ENCODE data around the gene FAM43A. TPM values are rescaled to one million over a fixed set of nuclear protein-coding genes. Genes with fewer than 3 reads are reported as not detected.

FAM43A gene
- total RNA-seq, 1 experiment from 2014 or later: 2.9 TPM

DNA sequence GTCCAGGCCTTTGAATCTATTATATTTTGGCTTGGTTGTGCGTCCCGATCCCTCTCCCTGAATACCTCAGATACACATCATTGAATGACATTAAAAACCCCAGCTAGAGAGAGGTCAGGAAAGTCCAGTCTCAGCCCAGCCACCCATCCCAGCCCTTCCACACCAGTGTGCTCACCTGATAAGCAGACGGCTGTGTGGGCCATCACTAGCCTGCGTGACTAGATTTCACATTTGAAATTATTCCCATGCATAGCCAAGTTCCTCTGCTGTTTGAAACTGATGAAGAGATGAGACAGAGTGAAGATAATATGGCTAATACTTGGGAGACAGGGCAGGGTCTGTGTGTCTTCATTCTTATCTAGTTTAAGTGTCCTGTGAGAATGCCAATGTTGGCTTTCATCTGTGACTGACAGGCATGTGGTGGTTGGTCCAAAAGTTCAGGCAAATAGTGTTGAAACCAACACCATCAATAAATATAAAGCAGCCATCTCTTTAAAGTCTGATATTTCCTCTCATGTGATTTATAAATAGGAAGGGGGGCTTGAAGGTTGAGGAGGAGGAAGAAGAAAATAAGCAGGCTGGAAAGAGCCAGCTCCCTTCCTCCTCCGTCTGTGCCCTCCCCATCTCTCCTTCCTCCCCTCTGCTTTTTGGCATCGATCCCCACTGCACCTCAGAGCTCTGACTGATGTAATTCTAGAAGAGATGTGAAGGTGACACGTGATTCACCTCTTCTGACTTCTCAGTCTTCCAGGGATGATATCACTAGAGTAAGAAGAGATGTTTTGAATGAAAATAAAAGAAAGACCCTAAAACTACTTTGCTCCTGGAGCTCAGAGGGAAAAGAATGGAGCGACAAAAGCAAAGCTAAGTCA, 5.1 kb downstream of the FAM43A start:
- in situ Hi-C loops (cut with HindIII; ENCODE audit: low pct_unique_long_range_greater_than_20kb, low sequenced_read_pairs): no loop called here
- DNase-seq (ENCODE audit: low read depth): peak; percentile 41

GRCh38 chr3:194691481-194692283, 6.0 kb downstream of the FAM43A start:
- DNase-seq (ENCODE audit: low read depth): peak; percentile 58
- in situ Hi-C loops (cut with HindIII; ENCODE audit: low pct_unique_long_range_greater_than_20kb, low sequenced_read_pairs): no loop called here

GRCh38 chr3:194696702-194697101, 11.0 kb downstream of the FAM43A start:
- in situ Hi-C loops (cut with HindIII; ENCODE audit: low pct_unique_long_range_greater_than_20kb, low sequenced_read_pairs): no loop called here
- DNase-seq (ENCODE audit: low read depth): no peak

- no peak for DNase-seq (ENCODE audit: low read depth)
- in situ Hi-C loops (cut with HindIII; ENCODE audit: low pct_unique_long_range_greater_than_20kb, low sequenced_read_pairs): no loop called here
These were observed 16.9 kb downstream of the FAM43A start for GRCh38 chr3:194702545-194702944.

DNA sequence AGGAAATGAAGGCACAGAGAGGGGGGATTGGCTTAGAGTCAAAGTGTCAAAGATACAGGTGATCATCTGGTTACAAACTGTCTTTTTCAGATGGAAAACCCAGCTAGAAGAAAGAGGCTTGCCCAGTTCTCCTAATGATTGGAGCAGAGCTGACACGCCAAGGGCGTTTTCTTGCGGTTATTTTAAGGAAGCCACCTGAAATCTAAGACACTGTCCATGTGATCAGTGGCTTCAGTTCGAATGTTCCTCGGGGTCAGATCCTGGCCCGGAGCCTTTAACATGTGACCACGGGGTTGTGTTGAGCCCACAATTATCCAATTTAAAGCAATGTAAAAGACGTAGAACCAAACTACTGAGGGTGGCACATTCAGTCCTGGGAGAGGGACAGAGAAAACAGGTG, 19.5 kb downstream of the FAM43A start:
- in situ Hi-C loops (cut with HindIII; ENCODE audit: low pct_unique_long_range_greater_than_20kb, low sequenced_read_pairs): no loop called here
- no peak for DNase-seq (ENCODE audit: low read depth)

GRCh38 chr3:194705761-194706160, 20.1 kb downstream of the FAM43A start:
- no peak for DNase-seq (ENCODE audit: low read depth)
- in situ Hi-C loops (cut with HindIII; ENCODE audit: low pct_unique_long_range_greater_than_20kb, low sequenced_read_pairs): no loop called here

GRCh38 chr3:194707147-194707540, 21.5 kb downstream of the FAM43A start:
- in situ Hi-C loops (cut with HindIII; ENCODE audit: low pct_unique_long_range_greater_than_20kb, low sequenced_read_pairs): no loop called here
- DNase-seq (ENCODE audit: low read depth): no peak

GRCh38 chr3:194711286-194711685, 25.6 kb downstream of the FAM43A start:
- in situ Hi-C loops (cut with HindIII; ENCODE audit: low pct_unique_long_range_greater_than_20kb, low sequenced_read_pairs): no loop called here

GRCh38 chr3:194711913-194712312, 26.2 kb downstream of the FAM43A start:
- peak; percentile 80 for DNase-seq (ENCODE audit: low read depth)
- in situ Hi-C loops (cut with HindIII; ENCODE audit: low pct_unique_long_range_greater_than_20kb, low sequenced_read_pairs): no loop called here

More at GRCh38 chr3:194711286-194711685, 25.6 kb downstream of the FAM43A start:
- no peak for DNase-seq (ENCODE audit: low read depth)

GRCh38 chr3:194713299-194714136, 27.8 kb downstream of the FAM43A start:
- DNase-seq (ENCODE audit: low read depth): no peak
- in situ Hi-C loops (cut with HindIII; ENCODE audit: low pct_unique_long_range_greater_than_20kb, low sequenced_read_pairs): no loop called here

GRCh38 chr3:194714137-194714455, 28.4 kb downstream of the FAM43A start:
- in situ Hi-C loops (cut with HindIII; ENCODE audit: low pct_unique_long_range_greater_than_20kb, low sequenced_read_pairs): no loop called here

GRCh38 chr3:194714564-194714963, 28.9 kb downstream of the FAM43A start:
- no peak for DNase-seq (ENCODE audit: low read depth)
- in situ Hi-C loops (cut with HindIII; ENCODE audit: low pct_unique_long_range_greater_than_20kb, low sequenced_read_pairs): no loop called here

More at GRCh38 chr3:194714137-194714455, 28.4 kb downstream of the FAM43A start:
- no peak for DNase-seq (ENCODE audit: low read depth)

GRCh38 chr3:194715022-194715800, 29.5 kb downstream of the FAM43A start:
- DNase-seq (ENCODE audit: low read depth): no peak

GRCh38 chr3:194718079-194718478, 32.4 kb downstream of the FAM43A start:
- DNase-seq (ENCODE audit: low read depth): no peak
- in situ Hi-C loops (cut with HindIII; ENCODE audit: low pct_unique_long_range_greater_than_20kb, low sequenced_read_pairs): no loop called here

More at GRCh38 chr3:194715022-194715800, 29.5 kb downstream of the FAM43A start:
- in situ Hi-C loops (cut with HindIII; ENCODE audit: low pct_unique_long_range_greater_than_20kb, low sequenced_read_pairs): no loop called here

DNA sequence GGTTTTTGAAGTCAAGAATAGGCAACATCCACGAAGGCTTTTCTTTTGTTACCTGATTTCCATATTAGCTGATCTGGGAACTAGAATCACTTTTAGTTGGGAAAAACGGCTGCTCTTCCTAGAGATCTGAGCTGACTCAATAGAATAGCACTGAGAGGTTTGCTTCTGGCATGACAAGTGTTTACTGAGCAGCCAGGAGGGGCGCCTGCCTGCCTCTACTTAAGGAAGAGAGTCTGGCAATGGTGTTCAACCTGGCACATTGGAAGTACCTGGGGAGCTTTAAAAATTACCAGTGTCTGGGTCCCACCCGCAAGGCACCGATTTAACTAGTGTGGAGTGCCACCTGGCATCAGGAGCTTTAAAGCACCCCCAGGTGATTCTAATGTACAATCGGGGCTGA, 34.4 kb downstream of the FAM43A start:
- DNase-seq (ENCODE audit: low read depth): no peak
- in situ Hi-C loops (cut with HindIII; ENCODE audit: low pct_unique_long_range_greater_than_20kb, low sequenced_read_pairs): no loop called here

GRCh38 chr3:194723846-194724618, 38.3 kb downstream of the FAM43A start:
- no peak for DNase-seq (ENCODE audit: low read depth)
- in situ Hi-C loops (cut with HindIII; ENCODE audit: low pct_unique_long_range_greater_than_20kb, low sequenced_read_pairs): no loop called here

GRCh38 chr3:194725346-194725745, 39.7 kb downstream of the FAM43A start:
- no peak for DNase-seq (ENCODE audit: low read depth)
- in situ Hi-C loops (cut with HindIII; ENCODE audit: low pct_unique_long_range_greater_than_20kb, low sequenced_read_pairs): no loop called here

Data from Caki2 (cell line).